HepG2 (cell line): ENCODE data around the gene ASTN2. TPM values are rescaled to one million over a fixed set of nuclear protein-coding genes. Genes with fewer than 3 reads are reported as not detected.

Experiments
- BHLHE40 ChIP-seq: IDR thresholded peaks from 2 replicates; pipeline ENCODE4 v1.6.1; 2011; ENCODE audit warnings: low read length, improper control_type of control experiment
- CBX1 ChIP-seq: IDR thresholded peaks from one replicate; pipeline ENCODE4 v1.6.1; 2016; ENCODE audit warnings: antibody characterized with exemption, low read depth
- MED8 ChIP-seq: sonication (generic); formaldehyde crosslinking; IDR thresholded peaks from 2 replicates; pipeline ENCODE4 v1.8.1; 2023; ENCODE audit warnings: mild to moderate bottlenecking, missing genetic modification reagents; ENCODE audit not compliant: insufficient replicate concordance
- NONO ChIP-seq, 2 experiments: fragments of 450-650 bp in 1 of 2; sonication (generic) in 1 of 2; formaldehyde crosslinking in 1 of 2; IDR thresholded peaks in 1 of 2; conservative IDR thresholded peaks in 1 of 2; 2 replicates each; pipeline versions ENCODE4 v1.6.1 to v1.8.0; 2017 to 2022; ENCODE audit warnings: mild to moderate bottlenecking in 1 of 2, missing genetic modification reagents in 1 of 2, moderate library complexity in 1 of 2
- SNRNP70 ChIP-seq: fragments of 200-400 bp; formaldehyde crosslinking; IDR thresholded peaks from 2 replicates; pipeline ENCODE4 v1.6.1; 2017; ENCODE audit warnings: mild to moderate bottlenecking, low read depth, low read length, moderate library complexity
- TARDBP ChIP-seq: sonication (generic); formaldehyde crosslinking; IDR thresholded peaks from 2 replicates; pipeline ENCODE4 v1.8.0; 2022; ENCODE audit warnings: mild to moderate bottlenecking, missing genetic modification reagents
- ZNF619 ChIP-seq: sonication (generic); formaldehyde crosslinking; IDR thresholded peaks from 2 replicates; pipeline ENCODE4 v1.4.0; 2020; ENCODE audit warnings: mild to moderate bottlenecking, missing genetic modification reagents
- ZNF672 ChIP-seq: sonication (generic); formaldehyde crosslinking; IDR thresholded peaks from 2 replicates; pipeline ENCODE4 v1.8.1; 2022; ENCODE audit warnings: missing genetic modification reagents
- polyA plus RNA-seq, 8 experiments: library from polyadenylated mRNA; depleted of rRNA in 3 of 8; stranded (reverse) in 7 of 8; unstranded in 1 of 8; fragments of >200 nt; fragmentation: Illumina TruSeq in 4 of 8; extraction: Trizol in 4 of 8; gene quantifications; 2 replicates each; pipeline versions ENCODE4 v1.2.1 to v1.2.3, GENCODE V29; 2011 to 2016; ENCODE audit warnings: low read depth in 4 of 8, missing spikeins in 1 of 8, mixed read lengths in 1 of 8; ENCODE audit not compliant: insufficient read depth in 1 of 8
- total RNA-seq, 5 experiments: library from RNA; depleted of rRNA; stranded (reverse); fragments of >200 nt; fragmentation: Illumina TruSeq; extraction: Trizol; gene quantifications; 2 replicates each; pipeline ENCODE4 v1.2.3, GENCODE V29; 2016; ENCODE audit warnings: low read depth in 1 of 5
- TF ChIP-seq, protein P1 (sequence below): sonication (generic); formaldehyde crosslinking; IDR thresholded peaks from 2 replicates; pipeline ENCODE4 v1.5.1; 2020; ENCODE audit warnings: mild to moderate bottlenecking, missing genetic modification reagents
- TF ChIP-seq, protein P2 (sequence below): sonication (generic); formaldehyde crosslinking; IDR thresholded peaks from 2 replicates; pipeline ENCODE4 v1.5.1; 2020; ENCODE audit warnings: mild to moderate bottlenecking, moderate library complexity, missing genetic modification reagents
- TF ChIP-seq, protein P3 (sequence below), 2 experiments: fragments of 450-650 bp in 1 of 2; sonication (generic) in 1 of 2; formaldehyde crosslinking in 1 of 2; IDR thresholded peaks; 2 replicates each; pipeline versions ENCODE4 v1.6.1 to v1.8.0; 2016 to 2022; ENCODE audit warnings: antibody characterized with exemption in 1 of 2, mild to moderate bottlenecking in 1 of 2, missing genetic modification reagents in 1 of 2
- TF ChIP-seq, protein P4 (sequence below), 2 experiments: fragments of 450-650 bp in 1 of 2; sonication (generic) in 1 of 2; formaldehyde crosslinking; IDR thresholded peaks; 2 replicates each; pipeline versions ENCODE4 v1.5.0 to v1.8.0; 2020 to 2022; ENCODE audit warnings: mild to moderate bottlenecking in 1 of 2, missing genetic modification reagents in 1 of 2

The ASTN2 gene
- total and polyA plus RNA-seq, 2 of the 13 experiments (the other 11 are each of a cell fraction or from before 2014, with no cell fraction given) = 5.2 to 13.5 TPM

DNA sequence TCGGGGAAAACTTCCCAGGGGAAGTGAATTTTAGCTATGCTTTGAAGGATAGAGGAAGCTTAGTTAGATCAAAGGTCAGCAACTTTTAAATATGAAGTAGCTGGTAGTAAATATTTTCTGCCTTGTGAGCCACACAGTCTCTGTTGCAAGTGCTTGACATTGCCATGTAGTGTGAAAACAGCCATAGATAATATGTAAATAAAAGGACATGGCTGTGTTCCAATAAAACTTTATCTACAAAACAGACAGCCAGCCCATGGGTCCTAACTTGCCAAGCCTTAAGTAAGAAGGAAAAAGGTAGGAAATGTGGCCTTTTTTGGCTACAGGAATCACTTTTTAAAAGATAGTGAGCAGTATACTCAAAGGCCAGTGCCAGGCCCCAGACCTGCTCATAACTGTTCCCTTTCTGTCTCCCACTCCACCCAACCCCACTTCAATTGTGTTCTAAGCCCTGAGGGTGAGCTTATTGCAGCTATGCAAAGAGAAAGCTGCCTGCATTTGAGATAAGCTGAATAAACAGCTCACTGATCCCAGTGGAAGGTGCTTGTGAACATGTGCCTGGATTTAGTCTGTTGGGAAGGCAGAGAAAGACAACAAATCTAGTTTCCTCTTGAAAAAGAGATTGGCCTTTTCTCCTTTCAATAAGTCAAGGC, 840.7 kb downstream of the ASTN2 start (continued):
- TF ChIP-seq, protein P1, sequence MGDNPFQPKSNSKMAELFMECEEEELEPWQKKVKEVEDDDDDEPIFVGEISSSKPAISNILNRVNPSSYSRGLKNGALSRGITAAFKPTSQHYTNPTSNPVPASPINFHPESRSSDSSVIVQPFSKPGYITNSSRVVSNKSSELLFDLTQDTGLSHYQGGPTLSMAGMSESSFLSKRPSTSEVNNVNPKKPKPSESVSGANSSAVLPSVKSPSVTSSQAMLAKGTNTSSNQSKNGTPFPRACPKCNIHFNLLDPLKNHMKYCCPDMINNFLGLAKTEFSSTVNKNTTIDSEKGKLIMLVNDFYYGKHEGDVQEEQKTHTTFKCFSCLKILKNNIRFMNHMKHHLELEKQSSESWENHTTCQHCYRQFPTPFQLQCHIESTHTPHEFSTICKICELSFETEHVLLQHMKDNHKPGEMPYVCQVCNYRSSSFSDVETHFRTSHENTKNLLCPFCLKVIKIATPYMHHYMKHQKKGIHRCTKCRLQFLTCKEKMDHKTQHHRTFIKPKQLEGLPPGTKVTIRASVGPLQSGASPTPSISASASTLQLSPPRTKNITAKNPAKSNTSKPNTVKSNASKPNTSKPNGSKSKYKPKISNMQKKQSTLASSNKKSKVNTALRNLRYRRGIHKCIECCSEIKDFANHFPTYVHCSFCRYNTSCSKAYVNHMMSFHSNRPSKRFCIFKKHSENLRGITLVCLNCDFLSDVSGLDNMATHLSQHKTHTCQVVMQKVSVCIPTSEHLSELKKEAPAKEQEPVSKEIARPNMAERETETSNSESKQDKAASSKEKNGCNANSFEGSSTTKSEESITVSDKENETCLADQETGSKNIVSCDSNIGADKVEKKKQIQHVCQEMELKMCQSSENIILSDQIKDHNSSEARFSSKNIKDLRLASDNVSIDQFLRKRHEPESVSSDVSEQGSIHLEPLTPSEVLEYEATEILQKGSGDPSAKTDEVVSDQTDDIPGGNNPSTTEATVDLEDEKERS (CRISPR knock-in tag) = no peak
- TF ChIP-seq MED8 (CRISPR knock-in tag) (no peak), CBX1 (no peak), TARDBP (CRISPR knock-in tag) (0 out of 2 replicates have a peak, but pooled peaks have one; percentile 65), NONO (IDR thresholded peaks at IDR 0.05) (no peak), NONO (CRISPR knock-in tag; conservative IDR thresholded peaks at IDR 0.05) (0 out of 2 replicates have a peak, but pooled peaks have one; percentile 35), SNRNP70 (no peak), BHLHE40 (peak; percentile 59), ZNF672 (CRISPR knock-in tag) (no peak), ZNF619 (CRISPR knock-in tag) (no peak)
- TF ChIP-seq, protein P2, sequence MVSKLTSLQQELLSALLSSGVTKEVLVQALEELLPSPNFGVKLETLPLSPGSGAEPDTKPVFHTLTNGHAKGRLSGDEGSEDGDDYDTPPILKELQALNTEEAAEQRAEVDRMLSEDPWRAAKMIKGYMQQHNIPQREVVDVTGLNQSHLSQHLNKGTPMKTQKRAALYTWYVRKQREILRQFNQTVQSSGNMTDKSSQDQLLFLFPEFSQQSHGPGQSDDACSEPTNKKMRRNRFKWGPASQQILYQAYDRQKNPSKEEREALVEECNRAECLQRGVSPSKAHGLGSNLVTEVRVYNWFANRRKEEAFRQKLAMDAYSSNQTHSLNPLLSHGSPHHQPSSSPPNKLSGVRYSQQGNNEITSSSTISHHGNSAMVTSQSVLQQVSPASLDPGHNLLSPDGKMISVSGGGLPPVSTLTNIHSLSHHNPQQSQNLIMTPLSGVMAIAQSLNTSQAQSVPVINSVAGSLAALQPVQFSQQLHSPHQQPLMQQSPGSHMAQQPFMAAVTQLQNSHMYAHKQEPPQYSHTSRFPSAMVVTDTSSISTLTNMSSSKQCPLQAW = peak; percentile 39; the same call in 1 of the 2 replicates
- TF ChIP-seq, protein P3, sequence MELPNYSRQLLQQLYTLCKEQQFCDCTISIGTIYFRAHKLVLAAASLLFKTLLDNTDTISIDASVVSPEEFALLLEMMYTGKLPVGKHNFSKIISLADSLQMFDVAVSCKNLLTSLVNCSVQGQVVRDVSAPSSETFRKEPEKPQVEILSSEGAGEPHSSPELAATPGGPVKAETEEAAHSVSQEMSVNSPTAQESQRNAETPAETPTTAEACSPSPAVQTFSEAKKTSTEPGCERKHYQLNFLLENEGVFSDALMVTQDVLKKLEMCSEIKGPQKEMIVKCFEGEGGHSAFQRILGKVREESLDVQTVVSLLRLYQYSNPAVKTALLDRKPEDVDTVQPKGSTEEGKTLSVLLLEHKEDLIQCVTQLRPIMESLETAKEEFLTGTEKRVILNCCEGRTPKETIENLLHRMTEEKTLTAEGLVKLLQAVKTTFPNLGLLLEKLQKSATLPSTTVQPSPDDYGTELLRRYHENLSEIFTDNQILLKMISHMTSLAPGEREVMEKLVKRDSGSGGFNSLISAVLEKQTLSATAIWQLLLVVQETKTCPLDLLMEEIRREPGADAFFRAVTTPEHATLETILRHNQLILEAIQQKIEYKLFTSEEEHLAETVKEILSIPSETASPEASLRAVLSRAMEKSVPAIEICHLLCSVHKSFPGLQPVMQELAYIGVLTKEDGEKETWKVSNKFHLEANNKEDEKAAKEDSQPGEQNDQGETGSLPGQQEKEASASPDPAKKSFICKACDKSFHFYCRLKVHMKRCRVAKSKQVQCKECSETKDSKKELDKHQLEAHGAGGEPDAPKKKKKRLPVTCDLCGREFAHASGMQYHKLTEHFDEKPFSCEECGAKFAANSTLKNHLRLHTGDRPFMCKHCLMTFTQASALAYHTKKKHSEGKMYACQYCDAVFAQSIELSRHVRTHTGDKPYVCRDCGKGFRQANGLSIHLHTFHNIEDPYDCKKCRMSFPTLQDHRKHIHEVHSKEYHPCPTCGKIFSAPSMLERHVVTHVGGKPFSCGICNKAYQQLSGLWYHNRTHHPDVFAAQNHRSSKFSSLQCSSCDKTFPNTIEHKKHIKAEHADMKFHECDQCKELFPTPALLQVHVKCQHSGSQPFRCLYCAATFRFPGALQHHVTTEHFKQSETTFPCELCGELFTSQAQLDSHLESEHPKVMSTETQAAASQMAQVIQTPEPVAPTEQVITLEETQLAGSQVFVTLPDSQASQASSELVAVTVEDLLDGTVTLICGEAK (IDR thresholded peaks at IDR 0.05) = peak; percentile 88
- TF ChIP-seq, protein P3 (CRISPR knock-in tag; IDR thresholded peaks at IDR 0.05) = peak; percentile 99
- TF ChIP-seq, protein P4, sequence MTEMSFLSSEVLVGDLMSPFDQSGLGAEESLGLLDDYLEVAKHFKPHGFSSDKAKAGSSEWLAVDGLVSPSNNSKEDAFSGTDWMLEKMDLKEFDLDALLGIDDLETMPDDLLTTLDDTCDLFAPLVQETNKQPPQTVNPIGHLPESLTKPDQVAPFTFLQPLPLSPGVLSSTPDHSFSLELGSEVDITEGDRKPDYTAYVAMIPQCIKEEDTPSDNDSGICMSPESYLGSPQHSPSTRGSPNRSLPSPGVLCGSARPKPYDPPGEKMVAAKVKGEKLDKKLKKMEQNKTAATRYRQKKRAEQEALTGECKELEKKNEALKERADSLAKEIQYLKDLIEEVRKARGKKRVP (CRISPR knock-in tag; IDR thresholded peaks at IDR 0.05) = no peak
